HepG2 (cell line): ENCODE results near the gene PPOX. TPM values are rescaled to one million over a fixed set of nuclear protein-coding genes. Genes with fewer than 3 reads are reported as not detected.

Experiments used
- KDM5A ChIP-seq: fragments of 200-600 bp; sonication (generic); IDR thresholded peaks from 2 replicates; pipeline ENCODE4 v1.7.0; 2018; ENCODE audit warnings: antibody characterized with exemption, mild to moderate bottlenecking, low read length, borderline replicate concordance
- MAZ ChIP-seq, 2 experiments: sonication (generic) in 1 of 2; formaldehyde crosslinking in 1 of 2; IDR thresholded peaks; 2 replicates each; pipeline versions ENCODE4 v1.5.0 to v1.6.1; 2012 to 2020; ENCODE audit warnings: low read depth in 2 of 2, mild to moderate bottlenecking in 2 of 2, borderline replicate concordance in 1 of 2, improper control_type of control experiment in 1 of 2, low read length in 1 of 2, missing genetic modification reagents in 1 of 2, moderate library complexity in 1 of 2
- ZBTB49 ChIP-seq: sonication (generic); formaldehyde crosslinking; IDR thresholded peaks from 2 replicates; pipeline ENCODE4 v1.4.0; 2020; ENCODE audit warnings: missing genetic modification reagents, borderline replicate concordance
- ZNF512 ChIP-seq: sonication (generic); formaldehyde crosslinking; IDR thresholded peaks from 2 replicates; pipeline ENCODE4 v1.4.0; 2020; ENCODE audit warnings: mild to moderate bottlenecking, missing genetic modification reagents
- ZNF543 ChIP-seq: sonication (generic); formaldehyde crosslinking; IDR thresholded peaks from 2 replicates; pipeline ENCODE4 v1.4.0; 2020; ENCODE audit warnings: mild to moderate bottlenecking, missing genetic modification reagents
- ZNF652 ChIP-seq: IDR thresholded peaks from 2 replicates; pipeline ENCODE4 v1.6.1; 2016; ENCODE audit warnings: low read depth, borderline replicate concordance
- polyA plus RNA-seq, 8 experiments: library from polyadenylated mRNA; depleted of rRNA in 3 of 8; stranded (reverse) in 7 of 8; unstranded in 1 of 8; fragments of >200 nt; fragmentation: Illumina TruSeq in 4 of 8; extraction: Trizol in 4 of 8; gene quantifications; 2 replicates each; pipeline versions ENCODE4 v1.2.1 to v1.2.3, GENCODE V29; 2011 to 2016; ENCODE audit warnings: low read depth in 4 of 8, missing spikeins in 1 of 8, mixed read lengths in 1 of 8; ENCODE audit not compliant: insufficient read depth in 1 of 8
- total RNA-seq, 5 experiments: library from RNA; depleted of rRNA; stranded (reverse); fragments of >200 nt; fragmentation: Illumina TruSeq; extraction: Trizol; gene quantifications; 2 replicates each; pipeline ENCODE4 v1.2.3, GENCODE V29; 2016; ENCODE audit warnings: low read depth in 1 of 5
- TF ChIP-seq, protein P1 (sequence below): sonication (generic); formaldehyde crosslinking; IDR thresholded peaks from 2 replicates; pipeline ENCODE4 v1.5.1; 2020; ENCODE audit warnings: mild to moderate bottlenecking, missing genetic modification reagents, moderate library complexity
- TF ChIP-seq, protein P2 (sequence below): sonication (generic); formaldehyde crosslinking; IDR thresholded peaks from 2 replicates; pipeline ENCODE4 v1.4.0; 2020; ENCODE audit warnings: missing genetic modification reagents, borderline replicate concordance
- TF ChIP-seq, protein P3 (sequence below): sonication (generic); formaldehyde crosslinking; IDR thresholded peaks from 2 replicates; pipeline ENCODE4 v1.4.0; 2020; ENCODE audit warnings: missing genetic modification reagents, borderline replicate concordance

PPOX gene
- total and polyA plus RNA-seq, 2 of the 13 experiments (the other 11 are each of a cell fraction or from before 2014, with no cell fraction given) = 15.5 to 27.7 TPM

GRCh38 chr1:161132410-161133219 lies 33.6 kb upstream of the PPOX start, which contains the start of gene DEDD (continued):
- TF ChIP-seq MAZ (IDR thresholded peaks at IDR 0.05; ENCODE audit: borderline replicate concordance, low read depth, low read length) (peak; percentile 75; the same call in 1 of the 2 replicates), MAZ (CRISPR knock-in tag; IDR thresholded peaks at IDR 0.05; ENCODE audit: low read depth) (peak; percentile 54; the same call in 1 of the 2 replicates), KDM5A (peak; percentile 69), ZNF512 (no peak), ZBTB49 (CRISPR knock-in tag) (no peak), ZNF543 (CRISPR knock-in tag) (no peak), ZNF652 (CRISPR knock-in tag) (no peak)
- TF ChIP-seq, protein P1, sequence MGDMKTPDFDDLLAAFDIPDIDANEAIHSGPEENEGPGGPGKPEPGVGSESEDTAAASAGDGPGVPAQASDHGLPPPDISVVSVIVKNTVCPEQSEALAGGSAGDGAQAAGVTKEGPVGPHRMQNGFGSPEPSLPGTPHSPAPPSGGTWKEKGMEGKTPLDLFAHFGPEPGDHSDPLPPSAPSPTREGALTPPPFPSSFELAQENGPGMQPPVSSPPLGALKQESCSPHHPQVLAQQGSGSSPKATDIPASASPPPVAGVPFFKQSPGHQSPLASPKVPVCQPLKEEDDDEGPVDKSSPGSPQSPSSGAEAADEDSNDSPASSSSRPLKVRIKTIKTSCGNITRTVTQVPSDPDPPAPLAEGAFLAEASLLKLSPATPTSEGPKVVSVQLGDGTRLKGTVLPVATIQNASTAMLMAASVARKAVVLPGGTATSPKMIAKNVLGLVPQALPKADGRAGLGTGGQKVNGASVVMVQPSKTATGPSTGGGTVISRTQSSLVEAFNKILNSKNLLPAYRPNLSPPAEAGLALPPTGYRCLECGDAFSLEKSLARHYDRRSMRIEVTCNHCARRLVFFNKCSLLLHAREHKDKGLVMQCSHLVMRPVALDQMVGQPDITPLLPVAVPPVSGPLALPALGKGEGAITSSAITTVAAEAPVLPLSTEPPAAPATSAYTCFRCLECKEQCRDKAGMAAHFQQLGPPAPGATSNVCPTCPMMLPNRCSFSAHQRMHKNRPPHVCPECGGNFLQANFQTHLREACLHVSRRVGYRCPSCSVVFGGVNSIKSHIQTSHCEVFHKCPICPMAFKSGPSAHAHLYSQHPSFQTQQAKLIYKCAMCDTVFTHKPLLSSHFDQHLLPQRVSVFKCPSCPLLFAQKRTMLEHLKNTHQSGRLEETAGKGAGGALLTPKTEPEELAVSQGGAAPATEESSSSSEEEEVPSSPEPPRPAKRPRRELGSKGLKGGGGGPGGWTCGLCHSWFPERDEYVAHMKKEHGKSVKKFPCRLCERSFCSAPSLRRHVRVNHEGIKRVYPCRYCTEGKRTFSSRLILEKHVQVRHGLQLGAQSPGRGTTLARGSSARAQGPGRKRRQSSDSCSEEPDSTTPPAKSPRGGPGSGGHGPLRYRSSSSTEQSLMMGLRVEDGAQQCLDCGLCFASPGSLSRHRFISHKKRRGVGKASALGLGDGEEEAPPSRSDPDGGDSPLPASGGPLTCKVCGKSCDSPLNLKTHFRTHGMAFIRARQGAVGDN = peak; percentile 78
- TF ChIP-seq, protein P2, sequence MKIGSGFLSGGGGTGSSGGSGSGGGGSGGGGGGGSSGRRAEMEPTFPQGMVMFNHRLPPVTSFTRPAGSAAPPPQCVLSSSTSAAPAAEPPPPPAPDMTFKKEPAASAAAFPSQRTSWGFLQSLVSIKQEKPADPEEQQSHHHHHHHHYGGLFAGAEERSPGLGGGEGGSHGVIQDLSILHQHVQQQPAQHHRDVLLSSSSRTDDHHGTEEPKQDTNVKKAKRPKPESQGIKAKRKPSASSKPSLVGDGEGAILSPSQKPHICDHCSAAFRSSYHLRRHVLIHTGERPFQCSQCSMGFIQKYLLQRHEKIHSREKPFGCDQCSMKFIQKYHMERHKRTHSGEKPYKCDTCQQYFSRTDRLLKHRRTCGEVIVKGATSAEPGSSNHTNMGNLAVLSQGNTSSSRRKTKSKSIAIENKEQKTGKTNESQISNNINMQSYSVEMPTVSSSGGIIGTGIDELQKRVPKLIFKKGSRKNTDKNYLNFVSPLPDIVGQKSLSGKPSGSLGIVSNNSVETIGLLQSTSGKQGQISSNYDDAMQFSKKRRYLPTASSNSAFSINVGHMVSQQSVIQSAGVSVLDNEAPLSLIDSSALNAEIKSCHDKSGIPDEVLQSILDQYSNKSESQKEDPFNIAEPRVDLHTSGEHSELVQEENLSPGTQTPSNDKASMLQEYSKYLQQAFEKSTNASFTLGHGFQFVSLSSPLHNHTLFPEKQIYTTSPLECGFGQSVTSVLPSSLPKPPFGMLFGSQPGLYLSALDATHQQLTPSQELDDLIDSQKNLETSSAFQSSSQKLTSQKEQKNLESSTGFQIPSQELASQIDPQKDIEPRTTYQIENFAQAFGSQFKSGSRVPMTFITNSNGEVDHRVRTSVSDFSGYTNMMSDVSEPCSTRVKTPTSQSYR (CRISPR knock-in tag) = peak; percentile 84; the same call in 1 of the 2 replicates
- TF ChIP-seq, protein P3, sequence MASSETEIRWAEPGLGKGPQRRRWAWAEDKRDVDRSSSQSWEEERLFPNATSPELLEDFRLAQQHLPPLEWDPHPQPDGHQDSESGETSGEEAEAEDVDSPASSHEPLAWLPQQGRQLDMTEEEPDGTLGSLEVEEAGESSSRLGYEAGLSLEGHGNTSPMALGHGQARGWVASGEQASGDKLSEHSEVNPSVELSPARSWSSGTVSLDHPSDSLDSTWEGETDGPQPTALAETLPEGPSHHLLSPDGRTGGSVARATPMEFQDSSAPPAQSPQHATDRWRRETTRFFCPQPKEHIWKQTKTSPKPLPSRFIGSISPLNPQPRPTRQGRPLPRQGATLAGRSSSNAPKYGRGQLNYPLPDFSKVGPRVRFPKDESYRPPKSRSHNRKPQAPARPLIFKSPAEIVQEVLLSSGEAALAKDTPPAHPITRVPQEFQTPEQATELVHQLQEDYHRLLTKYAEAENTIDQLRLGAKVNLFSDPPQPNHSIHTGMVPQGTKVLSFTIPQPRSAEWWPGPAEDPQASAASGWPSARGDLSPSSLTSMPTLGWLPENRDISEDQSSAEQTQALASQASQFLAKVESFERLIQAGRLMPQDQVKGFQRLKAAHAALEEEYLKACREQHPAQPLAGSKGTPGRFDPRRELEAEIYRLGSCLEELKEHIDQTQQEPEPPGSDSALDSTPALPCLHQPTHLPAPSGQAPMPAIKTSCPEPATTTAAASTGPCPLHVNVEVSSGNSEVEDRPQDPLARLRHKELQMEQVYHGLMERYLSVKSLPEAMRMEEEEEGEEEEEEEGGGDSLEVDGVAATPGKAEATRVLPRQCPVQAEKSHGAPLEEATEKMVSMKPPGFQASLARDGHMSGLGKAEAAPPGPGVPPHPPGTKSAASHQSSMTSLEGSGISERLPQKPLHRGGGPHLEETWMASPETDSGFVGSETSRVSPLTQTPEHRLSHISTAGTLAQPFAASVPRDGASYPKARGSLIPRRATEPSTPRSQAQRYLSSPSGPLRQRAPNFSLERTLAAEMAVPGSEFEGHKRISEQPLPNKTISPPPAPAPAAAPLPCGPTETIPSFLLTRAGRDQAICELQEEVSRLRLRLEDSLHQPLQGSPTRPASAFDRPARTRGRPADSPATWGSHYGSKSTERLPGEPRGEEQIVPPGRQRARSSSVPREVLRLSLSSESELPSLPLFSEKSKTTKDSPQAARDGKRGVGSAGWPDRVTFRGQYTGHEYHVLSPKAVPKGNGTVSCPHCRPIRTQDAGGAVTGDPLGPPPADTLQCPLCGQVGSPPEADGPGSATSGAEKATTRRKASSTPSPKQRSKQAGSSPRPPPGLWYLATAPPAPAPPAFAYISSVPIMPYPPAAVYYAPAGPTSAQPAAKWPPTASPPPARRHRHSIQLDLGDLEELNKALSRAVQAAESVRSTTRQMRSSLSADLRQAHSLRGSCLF (CRISPR knock-in tag) = no peak
